ENCODE results near the gene KRTAP19-7. TPM values are rescaled to one million over a fixed set of nuclear protein-coding genes. Genes with fewer than 3 reads are reported as not detected.

KRTAP19-7 gene
- total RNA-seq, 1 donor from 2014 or later: not detected

DNA sequence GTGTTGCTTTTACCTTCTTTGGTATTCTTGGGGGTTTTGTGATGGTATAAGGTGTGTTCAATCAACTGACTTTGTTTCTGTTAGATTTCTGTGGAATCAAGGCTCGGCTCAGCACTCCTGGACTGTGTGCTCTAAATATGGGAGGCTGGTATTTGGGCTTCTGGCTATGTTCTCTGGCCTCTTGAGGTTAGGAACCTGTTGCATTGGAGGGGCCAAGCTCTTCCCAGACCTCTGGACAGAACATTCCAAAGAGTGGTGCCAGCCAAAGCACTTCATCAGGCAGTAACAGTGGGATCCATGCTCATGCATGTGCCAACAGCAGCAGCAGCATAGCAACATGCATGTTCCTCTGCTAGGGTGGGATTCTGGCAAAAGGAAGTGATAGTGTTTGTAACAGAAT lies 8.3 kb downstream of the KRTAP19-7 start:
- Mint-ChIP-seq H3K27me3 (no peaks in the 10 kb centered on the region), H3K9me3 (no peaks in the 10 kb centered on the region), H3K4me3 (no peak overlapping the region), H3K27ac (no peak overlapping the region), H3K4me1 (no peaks in the 10 kb centered on the region), H3K36me3 (ENCODE audit: low read depth) (no peaks in the 10 kb centered on the region)
- intact Hi-C loops (cut with micrococcal nuclease): no loop called here
- no peak for DNase-seq

DNA sequence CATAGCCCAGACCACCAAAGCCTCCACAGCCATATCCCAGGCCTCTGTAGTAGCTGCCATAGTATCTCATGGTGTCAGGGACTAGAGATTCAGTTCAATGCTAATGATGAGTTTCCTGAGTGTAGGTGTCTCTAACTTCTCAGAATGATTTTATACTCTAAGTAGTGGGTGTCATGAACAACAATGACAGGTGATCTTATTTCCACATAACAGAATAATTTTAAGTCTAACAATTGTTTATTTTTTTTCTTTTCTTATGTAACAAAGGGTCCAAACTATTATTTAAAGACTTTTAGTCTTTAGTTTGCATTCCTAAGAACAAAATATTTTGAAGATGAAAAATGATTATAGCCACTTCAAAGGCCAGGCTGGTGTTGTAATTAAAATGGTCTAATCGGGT lies 19.4 kb downstream of the KRTAP19-7 start, which contains the start of gene KRTAP19-6:
Gene KRTAP19-6 (minus strand): TSS at position 101 of the 400 bp plus-strand sequence. CDS start 31 bp downstream, at position 70.
- Mint-ChIP-seq H3K9me3 (no peaks in the 10 kb centered on the region), H3K27me3 (no peaks in the 10 kb centered on the region), H3K27ac (no peak within 1 kb of the TSS), H3K4me1 (no peaks in the 10 kb centered on the region), H3K36me3 (ENCODE audit: low read depth) (no peaks in the 10 kb centered on the region), H3K4me3 (no peak within 1 kb of the TSS)
- no peak for DNase-seq
- intact Hi-C loops (cut with micrococcal nuclease): no loop called here

DNA sequence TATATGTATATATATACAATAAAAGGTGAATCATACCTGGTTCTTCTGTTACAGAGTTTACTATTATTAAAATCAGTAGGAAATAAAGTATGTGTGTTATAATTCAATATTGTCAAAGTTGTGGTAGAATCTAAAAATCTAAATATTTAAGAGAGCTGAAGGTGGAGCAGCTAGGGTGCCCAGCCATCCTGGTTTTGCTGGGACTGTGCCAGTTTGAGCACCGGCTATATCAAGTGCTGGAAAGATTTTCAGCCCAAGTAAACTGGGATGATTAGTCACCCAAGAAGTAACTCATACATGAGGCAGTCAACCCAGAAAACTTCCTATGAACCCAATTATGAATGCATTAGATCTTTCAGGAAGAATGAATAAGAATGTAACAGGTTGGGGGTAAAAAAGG lies 42.2 kb downstream of the KRTAP19-7 start:
- Mint-ChIP-seq H3K27ac (no peak overlapping the region), H3K4me1 (no peaks in the 10 kb centered on the region), H3K4me3 (no peak overlapping the region), H3K9me3 (no peaks in the 10 kb centered on the region), H3K27me3 (no peaks in the 10 kb centered on the region), H3K36me3 (ENCODE audit: low read depth) (no peaks in the 10 kb centered on the region)
- intact Hi-C loops (cut with micrococcal nuclease): no loop called here
- DNase-seq: no peak

DNA sequence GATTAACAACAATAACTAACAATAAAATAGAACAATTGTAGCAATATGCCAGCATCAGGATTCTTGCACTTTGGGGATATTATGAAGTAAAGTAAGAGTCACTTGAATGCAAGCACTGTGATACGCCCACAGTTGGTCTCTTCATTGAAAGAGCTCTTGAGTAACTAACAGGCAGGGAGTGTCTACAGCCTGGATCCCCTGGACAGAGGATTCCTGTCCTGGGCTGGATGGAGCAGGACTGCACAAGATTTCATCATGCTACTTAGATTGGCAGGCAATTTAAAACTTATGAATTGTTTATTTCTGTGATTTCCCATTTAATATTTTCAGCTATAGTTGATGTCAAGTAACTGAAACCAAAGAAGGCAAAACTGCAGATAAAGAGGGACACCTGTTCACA lies 45.4 kb downstream of the KRTAP19-7 start:
- intact Hi-C loops (cut with micrococcal nuclease): no loop called here
- Mint-ChIP-seq H3K36me3 (ENCODE audit: low read depth) (no peaks in the 10 kb centered on the region), H3K27ac (no peak overlapping the region)

More for the DNA sequence above, 45.4 kb downstream of the KRTAP19-7 start:
- H3K4me1 Mint-ChIP-seq: no peaks in the 10 kb centered on the region
- no peaks in the 10 kb centered on the region for H3K9me3 Mint-ChIP-seq
- no peak overlapping the region for H3K4me3 Mint-ChIP-seq
- H3K27me3 Mint-ChIP-seq: no peaks in the 10 kb centered on the region
- no peak for DNase-seq

Other genes with a start within 250 kb of the KRTAP19-7 start
- not detected in 2 replicates for gene KRTAP26-1, start 241.0 kb downstream of the KRTAP19-7 start, total RNA-seq
- not detected in 2 replicates for gene KRTAP27-1, start 223.6 kb downstream of the KRTAP19-7 start, total RNA-seq
- gene KRTAP23-1, start 212.7 kb downstream of the KRTAP19-7 start, total RNA-seq: not detected in 2 replicates
- not detected in 2 replicates for gene KRTAP13-2, start 189.0 kb downstream of the KRTAP19-7 start, total RNA-seq
- gene KRTAP13-1, start 165.3 kb downstream of the KRTAP19-7 start, total RNA-seq: not detected in 2 replicates
- gene KRTAP13-3, start 135.4 kb downstream of the KRTAP19-7 start, total RNA-seq: not detected in 2 replicates
- gene KRTAP13-4, start 131.1 kb downstream of the KRTAP19-7 start, total RNA-seq: not detected in 2 replicates
- gene KRTAP15-1, start 121.0 kb downstream of the KRTAP19-7 start, total RNA-seq: not detected in 2 replicates
- not detected in 2 replicates for gene KRTAP19-1, start 80.9 kb downstream of the KRTAP19-7 start, total RNA-seq
- gene KRTAP19-2, start 73.9 kb downstream of the KRTAP19-7 start, total RNA-seq: not detected in 2 replicates
- gene KRTAP19-3, start 69.3 kb downstream of the KRTAP19-7 start, total RNA-seq: not detected in 2 replicates
- not detected in 2 replicates for gene KRTAP19-4, start 64.1 kb downstream of the KRTAP19-7 start, total RNA-seq
- not detected in 2 replicates for gene KRTAP19-5, start 59.2 kb downstream of the KRTAP19-7 start, total RNA-seq
- not detected in 2 replicates for gene KRTAP19-6, start 19.4 kb downstream of the KRTAP19-7 start, total RNA-seq
- not detected in 2 replicates for gene KRTAP22-2, start 29.1 kb upstream of the KRTAP19-7 start, total RNA-seq
- not detected in 2 replicates for gene KRTAP6-3, start 31.1 kb upstream of the KRTAP19-7 start, total RNA-seq
- gene KRTAP6-2, start 37.6 kb upstream of the KRTAP19-7 start, total RNA-seq: not detected in 2 replicates
- not detected in 2 replicates for gene KRTAP22-1, start 39.8 kb upstream of the KRTAP19-7 start, total RNA-seq
- gene KRTAP6-1, start 52.6 kb upstream of the KRTAP19-7 start, total RNA-seq: not detected in 2 replicates
- gene KRTAP20-1, start 55.1 kb upstream of the KRTAP19-7 start, total RNA-seq: not detected in 2 replicates
- gene KRTAP20-4, start 59.3 kb upstream of the KRTAP19-7 start, total RNA-seq: not detected in 2 replicates
- not detected in 2 replicates for gene KRTAP20-2, start 73.9 kb upstream of the KRTAP19-7 start, total RNA-seq
- gene KRTAP20-3, start 81.5 kb upstream of the KRTAP19-7 start, total RNA-seq: not detected in 2 replicates
- not detected in 2 replicates for gene KRTAP21-3, start 157.5 kb upstream of the KRTAP19-7 start, total RNA-seq
- gene KRTAP21-2, start 185.9 kb upstream of the KRTAP19-7 start, total RNA-seq: not detected in 2 replicates
- gene KRTAP21-1, start 194.1 kb upstream of the KRTAP19-7 start, total RNA-seq: not detected in 2 replicates

All from activated CD4-positive, alpha-beta T cell treated with anti-CD3 and anti-CD28 coated beads, Interleukin-2, amount 10 ng/mL, durations not matched to agents 24 days and 14 days (primary cell).